NT2/D1 (cell line): ENCODE measurements around the gene TMIE.

ENCODE experiments used
- SUZ12 ChIP-seq: IDR thresholded peaks from 2 replicates; pipeline ENCODE4 v1.6.1; 2011; ENCODE audit not compliant: insufficient read length, insufficient read depth; ENCODE audit errors: extremely low read depth
- YY1 ChIP-seq: IDR thresholded peaks from 2 replicates; pipeline ENCODE4 v1.6.1; 2011; ENCODE audit not compliant: insufficient read length, insufficient read depth
- ZNF274 ChIP-seq: IDR thresholded peaks from 2 replicates; pipeline ENCODE4 v1.6.1; 2011; ENCODE audit warnings: mild to moderate bottlenecking, low read depth, low read length

DNA sequence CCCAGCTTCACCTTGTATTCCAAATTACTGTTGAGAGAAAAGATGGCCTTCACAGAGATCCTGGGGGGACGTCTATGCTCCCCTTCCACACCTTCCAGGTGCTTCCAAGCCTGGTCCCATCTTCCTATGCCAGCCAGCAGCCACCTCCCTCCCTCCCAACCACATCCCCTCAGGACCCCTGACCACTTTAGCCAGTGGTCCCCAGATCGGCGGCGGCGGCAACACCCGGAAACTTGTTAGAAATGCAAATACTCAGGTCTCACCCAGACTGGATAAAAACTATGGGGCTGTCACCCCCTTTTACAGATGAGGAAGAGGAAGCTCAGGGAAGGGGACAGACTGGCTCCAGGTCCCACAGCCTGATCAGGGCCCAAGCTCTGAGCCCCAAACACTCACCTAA is 54.5 kb downstream of the TMIE start:
- no peak for TF ChIP-seq SUZ12
- no peak for TF ChIP-seq ZNF274
- no peak for TF ChIP-seq YY1
